ENCODE data around the gene MAGEA9.
"Not testable (repeated sequence)": the region's sequence is repeated elsewhere in the genome, so short reads cannot be mapped to it uniquely, and the experiment has no call there.

MAGEA9 gene

GRCh38 chrX:149795531-149795930, 13.8 kb downstream of the MAGEA9 start:
- H3K9me3 Mint-ChIP-seq = not testable (repeated sequence)

GRCh38 chrX:149799095-149799714, 17.5 kb downstream of the MAGEA9 start:
- peak overlapping the region; percentile 76 for H3K27ac Mint-ChIP-seq

More at GRCh38 chrX:149795531-149795930, 13.8 kb downstream of the MAGEA9 start:
- H3K27ac Mint-ChIP-seq; H3K4me3 Mint-ChIP-seq; H3K27me3 Mint-ChIP-seq (ENCODE audit: low read depth); H3K36me3 Mint-ChIP-seq (ENCODE audit: low read depth): not testable (repeated sequence)
- H3K4me1 Mint-ChIP-seq (ENCODE audit: low read depth) = peaks cover 27% of the 10 kb centered on the region

GRCh38 chrX:149799938-149800337, 18.2 kb downstream of the MAGEA9 start:
- peak overlapping the region; percentile 41 for H3K4me3 Mint-ChIP-seq
- H3K36me3 Mint-ChIP-seq (ENCODE audit: low read depth) = peaks cover 3% of the 10 kb centered on the region
- no peaks in the 10 kb centered on the region for H3K9me3 Mint-ChIP-seq
- H3K27ac Mint-ChIP-seq = peak overlapping the region; percentile 76
- no peaks in the 10 kb centered on the region for H3K27me3 Mint-ChIP-seq (ENCODE audit: low read depth)
- peaks cover 33% of the 10 kb centered on the region for H3K4me1 Mint-ChIP-seq (ENCODE audit: low read depth)

More at GRCh38 chrX:149799095-149799714, 17.5 kb downstream of the MAGEA9 start:
- Mint-ChIP-seq H3K4me3 (peak overlapping the region; percentile 41), H3K9me3 (no peaks in the 10 kb centered on the region), H3K4me1 (ENCODE audit: low read depth) (peaks cover 33% of the 10 kb centered on the region), H3K36me3 (ENCODE audit: low read depth) (peaks cover 3% of the 10 kb centered on the region), H3K27me3 (ENCODE audit: low read depth) (no peaks in the 10 kb centered on the region)

- H3K36me3 Mint-ChIP-seq (ENCODE audit: low read depth) = no peaks in the 10 kb centered on the region
- H3K4me3 Mint-ChIP-seq = no peak overlapping the region
- H3K9me3 Mint-ChIP-seq = no peaks in the 10 kb centered on the region
- no peak overlapping the region for H3K27ac Mint-ChIP-seq
- H3K4me1 Mint-ChIP-seq (ENCODE audit: low read depth) = peaks cover 21% of the 10 kb centered on the region
- no peaks in the 10 kb centered on the region for H3K27me3 Mint-ChIP-seq (ENCODE audit: low read depth)
Observed at GRCh38 chrX:149803458-149804062, 21.8 kb downstream of the MAGEA9 start.

- Mint-ChIP-seq H3K27ac (no peak overlapping the region), H3K4me3 (no peak overlapping the region), H3K4me1 (ENCODE audit: low read depth) (peaks cover 18% of the 10 kb centered on the region), H3K9me3 (no peaks in the 10 kb centered on the region), H3K27me3 (ENCODE audit: low read depth) (no peaks in the 10 kb centered on the region), H3K36me3 (ENCODE audit: low read depth) (no peaks in the 10 kb centered on the region)
Observed at GRCh38 chrX:149804102-149804501, 22.4 kb downstream of the MAGEA9 start.

GRCh38 chrX:149807747-149808458, 26.2 kb downstream of the MAGEA9 start:
- H3K4me1 Mint-ChIP-seq (ENCODE audit: low read depth) = no peaks in the 10 kb centered on the region
- H3K4me3 Mint-ChIP-seq = no peak overlapping the region
- no peaks in the 10 kb centered on the region for H3K9me3 Mint-ChIP-seq
- no peaks in the 10 kb centered on the region for H3K36me3 Mint-ChIP-seq (ENCODE audit: low read depth)
- no peaks in the 10 kb centered on the region for H3K27me3 Mint-ChIP-seq (ENCODE audit: low read depth)
- no peak overlapping the region for H3K27ac Mint-ChIP-seq

- H3K4me1 Mint-ChIP-seq (ENCODE audit: low read depth) = peaks cover 9% of the 10 kb centered on the region
- peaks cover 2% of the 10 kb centered on the region for H3K36me3 Mint-ChIP-seq (ENCODE audit: low read depth)
- H3K27ac Mint-ChIP-seq = no peak overlapping the region
- peaks cover 23% of the 10 kb centered on the region for H3K27me3 Mint-ChIP-seq (ENCODE audit: low read depth)
- H3K4me3 Mint-ChIP-seq = no peak overlapping the region
- no peaks in the 10 kb centered on the region for H3K9me3 Mint-ChIP-seq
Observed at GRCh38 chrX:149818652-149819051, 36.9 kb downstream of the MAGEA9 start.

GRCh38 chrX:149819371-149819770, 37.6 kb downstream of the MAGEA9 start:
- Mint-ChIP-seq H3K27me3 (ENCODE audit: low read depth) (peaks cover 23% of the 10 kb centered on the region), H3K4me1 (ENCODE audit: low read depth) (peaks cover 9% of the 10 kb centered on the region), H3K27ac (no peak overlapping the region), H3K9me3 (no peaks in the 10 kb centered on the region), H3K36me3 (ENCODE audit: low read depth) (peaks cover 2% of the 10 kb centered on the region), H3K4me3 (no peak overlapping the region)

GRCh38 chrX:149825424-149825823, 43.7 kb downstream of the MAGEA9 start:
- H3K36me3 Mint-ChIP-seq (ENCODE audit: low read depth) = peaks cover 5% of the 10 kb centered on the region
- peaks cover 43% of the 10 kb centered on the region for H3K4me1 Mint-ChIP-seq (ENCODE audit: low read depth)
- no peak overlapping the region for H3K4me3 Mint-ChIP-seq
- no peaks in the 10 kb centered on the region for H3K9me3 Mint-ChIP-seq
- peak overlapping the region; percentile 56 for H3K27ac Mint-ChIP-seq
- peaks cover 19% of the 10 kb centered on the region for H3K27me3 Mint-ChIP-seq (ENCODE audit: low read depth)

GRCh38 chrX:149827254-149827653, 45.5 kb downstream of the MAGEA9 start:
- Mint-ChIP-seq H3K4me3 (peak overlapping the region; percentile 67), H3K9me3 (no peaks in the 10 kb centered on the region), H3K27ac (peak overlapping the region; percentile 69), H3K36me3 (ENCODE audit: low read depth) (peaks cover 5% of the 10 kb centered on the region), H3K27me3 (ENCODE audit: low read depth) (peaks cover 13% of the 10 kb centered on the region), H3K4me1 (ENCODE audit: low read depth) (peaks cover 44% of the 10 kb centered on the region)

- H3K36me3 Mint-ChIP-seq (ENCODE audit: low read depth) = peaks cover 3% of the 10 kb centered on the region
- H3K4me1 Mint-ChIP-seq (ENCODE audit: low read depth) = peaks cover 42% of the 10 kb centered on the region
- H3K4me3 Mint-ChIP-seq = peak overlapping the region; percentile 78
- peaks cover 6% of the 10 kb centered on the region for H3K27me3 Mint-ChIP-seq (ENCODE audit: low read depth)
- peak overlapping the region; percentile 97 for H3K27ac Mint-ChIP-seq
- no peaks in the 10 kb centered on the region for H3K9me3 Mint-ChIP-seq
Observed at GRCh38 chrX:149829751-149830191, 48.0 kb downstream of the MAGEA9 start.

GRCh38 chrX:149830192-149830873, 48.6 kb downstream of the MAGEA9 start:
- H3K36me3 Mint-ChIP-seq (ENCODE audit: low read depth) = peaks cover 3% of the 10 kb centered on the region
- H3K4me3 Mint-ChIP-seq = peak overlapping the region; percentile 78
- H3K4me1 Mint-ChIP-seq (ENCODE audit: low read depth) = peaks cover 42% of the 10 kb centered on the region
- peak overlapping the region; percentile 97 for H3K27ac Mint-ChIP-seq
- H3K27me3 Mint-ChIP-seq (ENCODE audit: low read depth) = peaks cover 6% of the 10 kb centered on the region
- no peaks in the 10 kb centered on the region for H3K9me3 Mint-ChIP-seq

GRCh38 chrX:149831473-149831872, 49.7 kb downstream of the MAGEA9 start:
- Mint-ChIP-seq H3K4me1 (ENCODE audit: low read depth) (peaks cover 38% of the 10 kb centered on the region), H3K36me3 (ENCODE audit: low read depth) (peaks cover 3% of the 10 kb centered on the region), H3K27me3 (ENCODE audit: low read depth) (peaks cover 2% of the 10 kb centered on the region), H3K4me3 (no peak overlapping the region), H3K9me3 (no peaks in the 10 kb centered on the region), H3K27ac (no peak overlapping the region)

- not testable (repeated sequence) for H3K4me3 Mint-ChIP-seq; H3K27ac Mint-ChIP-seq; H3K36me3 Mint-ChIP-seq (ENCODE audit: low read depth); H3K9me3 Mint-ChIP-seq; H3K27me3 Mint-ChIP-seq (ENCODE audit: low read depth)
- H3K4me1 Mint-ChIP-seq (ENCODE audit: low read depth) = peaks cover 11% of the 10 kb centered on the region
Observed at GRCh38 chrX:149836728-149837127, 55.0 kb downstream of the MAGEA9 start.
